LNCaP clone FGC (cell line): ENCODE measurements around the gene FAM222A.

Experiments used
- DNase-seq: peaks from one replicate; pipeline ENCODE4 v3.0.0-alpha.2; 2011; ENCODE audit warnings: low read depth
- H3K4me3 ChIP-seq: 2 replicates; pipeline ENCODE4 v1.5.1; 2011; ENCODE audit warnings: mild to moderate bottlenecking, low read depth, low read length, control low read depth
- CTCF ChIP-seq: IDR thresholded peaks from 2 replicates; pipeline ENCODE4 v1.5.1; 2012; ENCODE audit warnings: mild to moderate bottlenecking; ENCODE audit not compliant: control insufficient read depth, insufficient read depth; ENCODE audit errors: extremely low read depth

FAM222A gene

GRCh38 chr12:109704371-109705098, 9.1 kb upstream of the FAM222A start:
- no peak overlapping the region for H3K4me3 ChIP-seq
- no peak for TF ChIP-seq CTCF
- no peak for DNase-seq

- H3K4me3 ChIP-seq: no peak overlapping the region
- no peak for TF ChIP-seq CTCF
- no peak for DNase-seq
Measured at GRCh38 chr12:109705291-109705690, 8.3 kb upstream of the FAM222A start.

GRCh38 chr12:109706398-109706746, 7.3 kb upstream of the FAM222A start:
- TF ChIP-seq CTCF: no peak
- no peak overlapping the region for H3K4me3 ChIP-seq
- no peak for DNase-seq

GRCh38 chr12:109706747-109707469, 6.7 kb upstream of the FAM222A start:
- peak; percentile 61 for DNase-seq
- TF ChIP-seq CTCF: no peak
- no peak overlapping the region for H3K4me3 ChIP-seq

GRCh38 chr12:109707470-109707821, 6.2 kb upstream of the FAM222A start:
- no peak for DNase-seq
- H3K4me3 ChIP-seq: no peak overlapping the region
- no peak for TF ChIP-seq CTCF

- DNase-seq: no peak
- no peak for TF ChIP-seq CTCF
- no peak overlapping the region for H3K4me3 ChIP-seq
Measured at GRCh38 chr12:109708939-109709338, 4.7 kb upstream of the FAM222A start.
